NT2/D1 (cell line): ENCODE results near the gene PIK3AP1.

Experiments
- SUZ12 ChIP-seq: IDR thresholded peaks from 2 replicates; pipeline ENCODE4 v1.6.1; 2011; ENCODE audit not compliant: insufficient read length, insufficient read depth; ENCODE audit errors: extremely low read depth
- YY1 ChIP-seq: IDR thresholded peaks from 2 replicates; pipeline ENCODE4 v1.6.1; 2011; ENCODE audit not compliant: insufficient read length, insufficient read depth
- ZNF274 ChIP-seq: IDR thresholded peaks from 2 replicates; pipeline ENCODE4 v1.6.1; 2011; ENCODE audit warnings: mild to moderate bottlenecking, low read depth, low read length

DNA sequence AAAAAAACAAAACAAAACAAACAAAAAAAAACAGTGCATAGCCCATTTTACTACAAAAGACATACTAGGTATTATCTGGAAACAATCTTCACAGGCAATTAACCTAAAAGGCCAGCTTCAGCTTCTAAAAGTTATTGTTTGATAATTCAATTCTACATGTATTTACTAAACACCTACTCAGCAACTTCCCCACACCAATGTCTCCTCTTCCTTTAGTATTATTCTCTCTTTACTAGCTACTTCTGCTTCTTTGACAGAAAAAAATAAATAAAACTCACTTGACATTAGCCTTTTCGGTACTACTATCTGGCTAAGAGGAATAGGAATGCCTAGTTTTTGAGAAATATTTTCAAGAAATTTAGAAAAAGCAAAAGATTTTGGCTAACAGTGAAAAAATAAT lies 136.3 kb downstream of the PIK3AP1 start:
- no peak for TF ChIP-seq ZNF274
- TF ChIP-seq SUZ12, result no peak
- TF ChIP-seq YY1, result no peak
